PC-9 (cell line): ENCODE measurements around the gene MYL7.

ENCODE experiments used
- EZH2 ChIP-seq: fragments of 200-600 bp; sonication (generic); IDR thresholded peaks from 2 replicates; pipeline ENCODE4 v1.8.0; 2017; ENCODE audit warnings: antibody characterized with exemption, low read depth
- TF ChIP-seq, protein P1 (sequence below): fragments of 200-600 bp; sonication (generic); conservative IDR thresholded peaks from 2 replicates; pipeline ENCODE4 v1.6.1; 2017; ENCODE audit warnings: mixed run types, antibody characterized with exemption, mild to moderate bottlenecking, moderate library complexity

DNA sequence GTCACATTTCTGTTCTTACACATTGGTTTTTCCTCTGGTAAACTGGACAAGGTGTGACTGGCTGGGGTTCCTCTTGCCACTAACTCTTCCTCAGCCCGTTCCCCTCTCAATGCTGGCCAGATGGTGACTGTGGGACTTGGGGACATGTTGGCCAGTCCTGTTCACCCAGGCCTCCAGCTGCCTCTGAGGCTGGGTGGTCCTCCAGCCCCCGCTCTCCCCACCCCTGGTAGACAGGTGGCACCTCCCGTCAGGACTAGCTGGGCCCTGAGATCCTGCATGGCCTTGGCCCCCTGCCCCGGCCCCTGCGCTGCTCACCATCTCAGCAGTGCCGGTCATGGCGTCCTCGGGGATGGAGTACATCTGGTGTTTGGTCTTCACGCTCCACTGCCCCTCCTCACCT lies 10.8 kb upstream of the MYL7 start:
- TF ChIP-seq, protein P1, sequence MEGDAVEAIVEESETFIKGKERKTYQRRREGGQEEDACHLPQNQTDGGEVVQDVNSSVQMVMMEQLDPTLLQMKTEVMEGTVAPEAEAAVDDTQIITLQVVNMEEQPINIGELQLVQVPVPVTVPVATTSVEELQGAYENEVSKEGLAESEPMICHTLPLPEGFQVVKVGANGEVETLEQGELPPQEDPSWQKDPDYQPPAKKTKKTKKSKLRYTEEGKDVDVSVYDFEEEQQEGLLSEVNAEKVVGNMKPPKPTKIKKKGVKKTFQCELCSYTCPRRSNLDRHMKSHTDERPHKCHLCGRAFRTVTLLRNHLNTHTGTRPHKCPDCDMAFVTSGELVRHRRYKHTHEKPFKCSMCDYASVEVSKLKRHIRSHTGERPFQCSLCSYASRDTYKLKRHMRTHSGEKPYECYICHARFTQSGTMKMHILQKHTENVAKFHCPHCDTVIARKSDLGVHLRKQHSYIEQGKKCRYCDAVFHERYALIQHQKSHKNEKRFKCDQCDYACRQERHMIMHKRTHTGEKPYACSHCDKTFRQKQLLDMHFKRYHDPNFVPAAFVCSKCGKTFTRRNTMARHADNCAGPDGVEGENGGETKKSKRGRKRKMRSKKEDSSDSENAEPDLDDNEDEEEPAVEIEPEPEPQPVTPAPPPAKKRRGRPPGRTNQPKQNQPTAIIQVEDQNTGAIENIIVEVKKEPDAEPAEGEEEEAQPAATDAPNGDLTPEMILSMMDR, result no peak
- TF ChIP-seq EZH2, result no peak
